HG03457 (cell line): ENCODE results near the gene TNF.
A peak's percentile ranks its signal among the peaks of the same experiment; 100 is the strongest.

ENCODE experiments used
- ATAC-seq: cut with Tn5 transposase; IDR thresholded peaks from one replicate; pipeline ENCODE4 v1.9.1; 2021; ENCODE audit warnings: moderate number of reproducible peaks; ENCODE audit not compliant: unreplicated experiment

Gene TNF

GRCh38 chr6:31575335-31575901, at the start of gene TNF:
Gene TNF, plus strand, starts transcription at chr6:31575565. Its CDS starts 177 bp downstream, at chr6:31575742.
- no peak for ATAC-seq

GRCh38 chr6:31525932-31526591, 49.3 kb upstream of the TNF start:
- no peak for ATAC-seq

DNA sequence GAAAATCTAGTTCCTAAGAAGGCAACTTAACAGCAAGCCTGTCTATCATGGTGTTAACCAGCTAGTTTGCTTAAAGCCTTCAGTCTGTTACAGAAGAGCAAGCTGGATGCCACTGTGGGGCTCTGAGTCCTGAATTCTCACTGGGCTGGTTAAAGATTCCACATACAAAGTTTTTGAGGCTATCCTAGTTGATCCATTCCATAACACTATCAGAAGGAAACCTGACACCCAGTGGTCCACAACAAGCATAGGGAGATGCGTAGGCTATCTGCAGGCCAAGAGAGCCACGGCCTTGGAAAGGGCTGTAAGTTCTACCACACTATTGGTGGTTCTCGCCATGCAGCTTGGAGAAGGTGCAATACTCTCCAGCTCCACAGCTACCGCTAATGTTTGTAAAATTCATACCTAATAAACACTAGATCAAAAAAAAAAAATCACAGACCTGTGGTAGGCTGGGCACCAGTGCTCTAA, 47.0 kb upstream of the TNF start:
- ATAC-seq, result no peak

- ATAC-seq, result no peak
Measured at GRCh38 chr6:31528821-31529328, 46.5 kb upstream of the TNF start, which contains the start of gene MCCD1. Gene MCCD1, plus strand, starts transcription at chr6:31528962. Its CDS starts 53 bp downstream, at chr6:31529015.

DNA sequence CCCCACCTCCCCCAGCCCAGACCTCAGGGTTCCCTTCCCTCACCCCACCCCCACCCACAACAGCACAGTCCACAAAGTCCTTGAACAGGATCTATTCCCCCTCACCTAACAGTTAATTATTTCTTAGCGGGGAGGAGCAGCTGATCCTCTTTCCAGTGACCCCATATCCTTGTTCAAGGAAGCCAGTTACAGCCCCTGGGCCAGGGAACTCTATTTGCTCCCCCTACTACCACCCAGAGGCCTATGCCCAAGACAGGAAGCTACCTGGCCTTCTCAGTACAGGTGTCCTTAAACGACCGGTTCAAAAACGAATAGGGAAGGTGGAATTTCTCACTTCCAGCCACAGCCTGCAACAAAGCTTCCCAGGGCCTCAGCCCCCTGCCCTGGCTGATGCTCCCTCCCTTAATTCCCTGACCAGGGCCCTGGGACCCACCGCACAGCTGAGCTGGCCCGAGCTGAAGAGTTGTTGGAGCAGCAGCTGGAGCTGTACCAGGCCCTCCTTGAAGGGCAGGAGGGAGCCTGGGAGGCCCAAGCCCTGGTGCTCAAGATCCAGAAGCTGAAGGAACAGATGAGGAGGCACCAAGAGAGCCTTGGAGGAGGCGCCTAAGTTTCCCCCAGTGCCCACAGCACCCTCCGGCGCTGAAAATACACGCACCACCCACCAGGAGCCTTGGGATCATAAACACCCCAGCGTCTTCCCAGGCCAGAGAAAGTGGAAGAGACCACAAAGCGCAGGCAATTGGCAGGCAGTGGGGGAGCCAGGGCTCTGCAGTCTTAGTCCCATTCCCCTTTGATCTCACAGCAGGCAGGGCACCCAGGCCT, 45.8 kb upstream of the TNF start:
- no peak for ATAC-seq

- no peak for ATAC-seq
Measured at GRCh38 chr6:31530659-31531058, 44.7 kb upstream of the TNF start.

DNA sequence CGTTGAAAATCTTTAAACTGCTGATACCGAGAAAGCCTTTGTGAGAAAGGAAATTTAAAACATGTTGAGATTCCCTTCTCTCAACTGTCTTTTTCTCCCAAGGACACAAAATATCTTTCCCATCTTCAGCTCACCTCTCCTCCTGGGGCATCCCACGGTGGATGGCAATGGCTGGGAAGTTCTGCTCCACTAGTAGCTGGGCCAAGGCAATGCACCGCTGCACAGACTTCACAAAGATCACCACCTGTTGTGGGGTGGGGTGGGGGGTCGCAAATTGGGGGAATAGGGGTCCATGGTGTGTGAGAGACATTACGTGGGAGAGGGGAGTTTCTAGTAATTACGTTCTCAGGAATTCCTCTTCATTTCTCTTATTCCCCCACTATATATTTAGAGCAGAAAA, 44.2 kb upstream of the TNF start:
- ATAC-seq, result no peak

- ATAC-seq, result no peak
Measured at GRCh38 chr6:31531771-31532643, 43.4 kb upstream of the TNF start.

GRCh38 chr6:31532644-31533454, 42.5 kb upstream of the TNF start:
- ATAC-seq, result no peak

- ATAC-seq, result no peak
Measured at GRCh38 chr6:31533455-31533841, 41.9 kb upstream of the TNF start.

DNA sequence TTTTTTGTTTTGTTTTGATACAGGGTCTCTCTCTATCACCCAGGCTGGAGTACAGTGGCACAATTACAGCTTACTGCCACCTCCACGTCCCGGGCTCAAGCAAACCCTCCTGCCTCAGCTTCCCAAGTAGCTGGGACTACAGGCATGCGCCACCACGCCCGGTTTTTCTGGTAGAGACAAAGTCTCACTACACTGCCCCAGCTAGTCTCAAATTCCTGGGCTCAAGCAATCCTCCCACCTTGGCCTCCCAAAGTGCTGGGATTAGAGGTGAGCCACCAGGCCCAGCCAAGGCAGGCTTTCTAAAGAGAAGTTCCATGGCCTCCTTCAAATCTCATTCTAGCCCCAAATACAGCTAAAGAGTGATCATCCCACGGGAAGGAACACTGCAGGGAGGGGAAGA, 41.4 kb upstream of the TNF start:
- no peak for ATAC-seq

DNA sequence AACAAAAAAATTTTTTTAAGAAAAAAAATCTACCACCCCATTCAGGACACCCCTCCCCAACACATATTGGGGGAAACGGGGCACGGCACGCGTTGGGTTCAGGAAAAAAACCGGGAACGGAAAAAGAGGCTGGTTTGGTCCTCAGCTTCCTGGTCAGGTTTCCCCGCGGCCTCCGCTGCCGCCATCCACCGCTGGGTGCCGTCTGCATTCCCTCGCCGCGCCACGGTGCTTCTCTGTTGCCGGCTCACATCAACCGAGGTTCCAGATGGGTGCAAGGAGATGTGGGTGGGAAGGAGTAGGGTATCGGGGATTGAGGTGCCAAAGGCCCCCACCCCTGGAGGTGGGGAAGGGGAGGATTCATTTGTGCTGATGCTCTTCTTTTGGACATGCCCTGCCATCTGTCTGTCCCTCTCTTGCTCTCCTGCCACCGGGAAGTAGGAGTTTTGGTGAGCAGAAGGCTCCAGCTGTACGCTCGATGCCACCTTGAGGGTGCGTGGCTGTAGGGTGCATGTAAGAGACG, 40.8 kb upstream of the TNF start:
- ATAC-seq, result no peak

GRCh38 chr6:31535538-31536324, 39.6 kb upstream of the TNF start:
- no peak for ATAC-seq

- no peak for ATAC-seq
Measured at GRCh38 chr6:31538805-31539400, 36.5 kb upstream of the TNF start.

DNA sequence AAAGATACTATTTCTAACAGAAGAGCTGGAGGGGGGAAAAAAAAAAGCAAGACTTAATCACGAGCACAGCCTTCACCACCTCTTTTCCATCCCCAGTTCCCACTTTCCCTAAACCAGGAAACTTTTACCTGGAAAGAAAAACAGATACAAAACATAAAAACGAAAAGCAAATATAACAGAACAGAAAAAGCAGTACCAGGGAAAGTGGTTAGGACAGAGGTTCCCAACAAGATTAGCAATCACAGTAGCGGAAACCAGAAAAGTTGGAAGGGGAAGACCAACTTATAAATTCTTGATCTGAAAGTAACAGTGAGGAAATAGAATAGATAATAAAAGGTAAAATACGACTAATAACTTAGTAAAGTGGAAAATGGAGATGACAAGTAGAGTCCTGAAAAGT, 34.7 kb upstream of the TNF start:
- ATAC-seq, result no peak

DNA sequence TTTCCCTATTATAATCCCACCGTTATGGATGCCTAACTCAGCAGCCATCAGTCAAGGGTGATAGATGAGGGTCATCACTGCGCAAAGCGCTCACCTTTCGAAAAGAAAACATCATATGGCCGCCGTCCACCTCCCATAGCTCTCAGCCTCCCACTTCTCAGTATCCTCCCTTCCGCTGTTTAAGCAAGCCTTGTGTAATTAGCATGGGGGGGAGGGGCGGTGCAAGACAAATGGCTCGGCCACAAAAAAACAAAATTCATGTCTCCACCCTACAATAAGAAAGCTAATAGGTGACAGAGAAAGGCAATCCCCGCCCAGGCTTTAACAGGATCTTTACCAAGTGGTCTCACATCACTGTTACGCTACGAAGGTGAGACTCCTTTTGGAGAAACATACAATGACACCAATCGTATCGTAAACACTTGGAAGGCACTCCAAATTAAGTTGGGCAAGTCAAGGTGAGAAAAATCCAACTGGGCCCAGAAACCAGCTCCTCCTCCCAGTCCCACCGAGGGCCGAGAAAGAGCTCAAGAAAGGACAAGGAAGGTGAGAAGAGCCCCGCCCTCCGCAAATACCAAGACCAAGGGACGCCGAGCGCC, 34.2 kb upstream of the TNF start:
- ATAC-seq, result no peak

- peak; percentile 39 for ATAC-seq
Measured at GRCh38 chr6:31541658-31542521, 33.5 kb upstream of the TNF start, which contains the start of gene DDX39B. Gene DDX39B, minus strand, starts transcription at chr6:31542003. Its CDS starts 1,471 bp downstream, at chr6:31540532.
